Left lung (tissue), 10 donors: ENCODE data around the gene DAP. TPM values are rescaled to one million over a fixed set of nuclear protein-coding genes. Genes with fewer than 3 reads are reported as not detected.
A peak's percentile ranks its signal among the peaks of the same experiment; 100 is the strongest.
"Not testable (repeated sequence)": the region's sequence is repeated elsewhere in the genome, so short reads cannot be mapped to it uniquely, and the experiment has no call there.

ENCODE experiments used
- ATAC-seq: fragments of 200-7000 bp; cut with Tn5 transposase; one replicate; pipeline ENCODE4 v1.9.1; 2020; ENCODE audit warnings: moderate library complexity
- DNase-seq, 4 donors: peaks; one replicate each; pipeline ENCODE4 v3.0.0-alpha.2; 2013 to 2020
- H3K27ac ChIP-seq, 2 donors: fragments of 200-600 bp; sonication (generic) in 1 of 2; one replicate each; pipeline versions ENCODE4 v1.5.0 to v1.8.0; 2020 to 2021
- H3K27me3 ChIP-seq, 2 donors: fragments of 200-600 bp; sonication (generic) in 1 of 2; one replicate each; pipeline versions ENCODE4 v1.5.0 to v1.8.0; 2020 to 2021
- H3K36me3 ChIP-seq, 2 donors: fragments of 200-600 bp; sonication (generic) in 1 of 2; one replicate each; pipeline versions ENCODE4 v1.5.0 to v1.8.0; 2020 to 2021
- H3K4me1 ChIP-seq, 2 donors: fragments of 200-600 bp; one replicate each; pipeline ENCODE4 v1.8.0; 2021
- H3K4me3 ChIP-seq, 2 donors: fragments of 200-600 bp; sonication (generic) in 1 of 2; one replicate each; pipeline versions ENCODE4 v1.5.0 to v1.8.0; 2020 to 2021; ENCODE audit warnings: mild to moderate bottlenecking in 1 of 2
- H3K9me3 ChIP-seq, 2 donors: fragments of 200-600 bp; sonication (generic) in 1 of 2; one replicate each; pipeline versions ENCODE4 v1.5.0 to v1.8.0; 2020 to 2021
- CTCF ChIP-seq, 2 donors: fragments of 200-600 bp; sonication (generic) in 1 of 2; IDR thresholded peaks; one replicate each; pipeline versions ENCODE4 v1.5.0 to v1.8.0; 2021; ENCODE audit warnings: antibody characterized with exemption in 2 of 2
- intact Hi-C, 2 donors: fragments of 100-400 bp; cut with DNase I; formaldehyde crosslinking; loops; one replicate each; pipeline versions ENCODE4 v1.11.2 to v1.14.2; 2022
- polyA plus RNA-seq, 6 donors: library from polyadenylated mRNA; unstranded; fragments of 120-200 nt; gene quantifications; one replicate each; pipeline ENCODE4 v1.2.1, GENCODE V29; 2013; ENCODE audit not compliant: insufficient read length in 6 of 6
- total RNA-seq, 2 donors: library from RNA; stranded (reverse); fragmentation: NEBNext Ultra II Directional; extraction: Animal tissue kit (Norgen Biotek cat#: 25700); gene quantifications; one replicate each; pipeline ENCODE4 v1.2.1, GENCODE V29; 2021
- donor health status: DM: no; HTN: yes; CAD: no.
- donor health status: DM: no; HTN: no; CAD: no.

The DAP gene
- total and polyA plus RNA-seq, 8 donors: 78.5 to 125 (median 107) TPM

GRCh38 chr5:10789021-10789420 lies 28.0 kb upstream of the DAP start:
- no peaks in the 10 kb centered on the region for H3K27me3 ChIP-seq
- peak in 1 of 4 donors; percentile 39 for DNase-seq
- H3K4me3 ChIP-seq: no peak overlapping the region
- H3K36me3 ChIP-seq: no peaks in the 10 kb centered on the region
- no peaks in the 10 kb centered on the region for H3K4me1 ChIP-seq
- peak; percentile 55 for ATAC-seq
- no peaks in the 10 kb centered on the region for H3K9me3 ChIP-seq
- no peak for TF ChIP-seq CTCF (IDR thresholded peaks at IDR 0.05)
- peak overlapping the region in 1 of 2 donors; percentile 19 for H3K27ac ChIP-seq
- intact Hi-C loops: no loop called here

- peak overlapping the region in 1 of 2 donors; percentile 19 for H3K27ac ChIP-seq
- no peak for TF ChIP-seq CTCF (IDR thresholded peaks at IDR 0.05)
- H3K36me3 ChIP-seq: no peaks in the 10 kb centered on the region
- H3K9me3 ChIP-seq: no peaks in the 10 kb centered on the region
- intact Hi-C loops: no loop called here
- ATAC-seq: no peak
- no peak overlapping the region for H3K4me3 ChIP-seq
- no peaks in the 10 kb centered on the region for H3K4me1 ChIP-seq
- no peaks in the 10 kb centered on the region for H3K27me3 ChIP-seq
- DNase-seq: no peak
These were observed 27.3 kb upstream of the DAP start for GRCh38 chr5:10788358-10788757.

GRCh38 chr5:10786835-10787234 lies 25.8 kb upstream of the DAP start:
- ATAC-seq: no peak
- TF ChIP-seq CTCF (IDR thresholded peaks at IDR 0.05): no peak
- Histone ChIP-seq H3K27ac (no peak overlapping the region), H3K9me3 (no peaks in the 10 kb centered on the region), H3K27me3 (no peaks in the 10 kb centered on the region), H3K4me3 (no peak overlapping the region), H3K4me1 (no peaks in the 10 kb centered on the region), H3K36me3 (no peaks in the 10 kb centered on the region)
- no peak for DNase-seq
- intact Hi-C loops: no loop called here

- H3K36me3 ChIP-seq, H3K4me1 ChIP-seq, H3K27me3 ChIP-seq, ATAC-seq, intact Hi-C loops, H3K9me3 ChIP-seq, H3K27ac ChIP-seq, H3K4me3 ChIP-seq, DNase-seq: not testable (repeated sequence)
These were observed 19.2 kb upstream of the DAP start for GRCh38 chr5:10780208-10780607.

- peaks cover 0 to 3% of the 10 kb centered on the region in 2 donors for H3K9me3 ChIP-seq
- DNase-seq (no peak), ATAC-seq (no peak)
- H3K4me3 ChIP-seq: no peak overlapping the region
- no peak for TF ChIP-seq CTCF (IDR thresholded peaks at IDR 0.05)
- no peaks in the 10 kb centered on the region for H3K27me3 ChIP-seq
- H3K36me3 ChIP-seq: no peaks in the 10 kb centered on the region
- H3K4me1 ChIP-seq: no peaks in the 10 kb centered on the region
- H3K27ac ChIP-seq: no peak overlapping the region
- intact Hi-C loops: no loop called here
These were observed 18.6 kb upstream of the DAP start for GRCh38 chr5:10779592-10779991.

GRCh38 chr5:10778179-10778910 lies 17.3 kb upstream of the DAP start:
- Histone ChIP-seq H3K27ac (no peak overlapping the region), H3K9me3 (peaks cover 0 to 3% of the 10 kb centered on the region in 2 donors), H3K4me1 (no peaks in the 10 kb centered on the region), H3K27me3 (no peaks in the 10 kb centered on the region), H3K4me3 (no peak overlapping the region), H3K36me3 (no peaks in the 10 kb centered on the region)
- no peak for ATAC-seq
- intact Hi-C loops: no loop called here
- no peak for DNase-seq
- TF ChIP-seq CTCF (IDR thresholded peaks at IDR 0.05): no peak
